K562 (cell line): Measurements from ENCODE around the gene CAST. TPM values are rescaled to one million over a fixed set of nuclear protein-coding genes. Genes with fewer than 3 reads are reported as not detected.

Source experiments
- ATAC-seq: fragments of 200-7000 bp; cut with Tn5 transposase; 3 replicates; pipeline ENCODE4 v1.9.1; 2020; ENCODE audit warnings: moderate library complexity
- BruUV-seq: library from RNA; stranded (reverse); fragments of 400-500 nt; replicated peaks from 2 replicates; lab custom pipeline; 2021; lab: Mats Ljungman, UMichigan
- CTCF ChIA-PET: fragments of 300-600 bp; formaldehyde crosslinking; extraction: SDS; loops from one replicate; lab custom pipeline; 2021; ENCODE audit warnings: low intra/inter-chr PET ratio; lab: Yijun Ruan, JAX
- POLR2A ChIA-PET: fragments of 300-600, 350-650 bp; sonication (Branson Sonifier 250); formaldehyde crosslinking; extraction: SDS; loops from one replicate; lab custom pipeline; 2021; ENCODE audit warnings: antibody characterized with exemption, inconsistent platforms; lab: Yijun Ruan, JAX
- DNase-seq, 4 experiments: peaks; one replicate each; pipeline versions ENCODE4 v3.0.0 to v3.0.0-alpha.2; 2011 to 2018; ENCODE audit warnings: low spot score in 3 of 4, mixed read lengths in 3 of 4; ENCODE audit errors: extremely low read depth in 1 of 4
- FAIRE-seq: peaks from 2 replicates; lab custom pipeline; 2011; peaks lifted over from hg19 to GRCh38; lab: Jason Lieb, UNC
- H2AFZ ChIP-seq: 2 replicates; pipeline ENCODE4 v1.6.0; 2011; ENCODE audit warnings: low read depth, low read length, control low read depth, inconsistent platforms
- H3K27ac ChIP-seq: fragments of 200-600 bp; 3 replicates; pipeline ENCODE4 v1.8.0; 2011; ENCODE audit warnings: low read depth, mild to moderate bottlenecking, control low read depth, inconsistent platforms, low read length, moderate library complexity, mixed read lengths; ENCODE audit errors: extremely low read depth
- H3K27me3 ChIP-seq, 2 experiments: fragments of 300-600 bp in 1 of 2; 2 replicates in 1 of 2; 3 replicates in 1 of 2; pipeline versions ENCODE4 v1.6.0 to v1.8.0; 2011; ENCODE audit warnings: inconsistent platforms in 2 of 2, low read length in 2 of 2, mild to moderate bottlenecking in 1 of 2, mixed read lengths in 1 of 2, moderate library complexity in 1 of 2; ENCODE audit not compliant: control insufficient read depth in 2 of 2, insufficient read depth in 2 of 2
- H3K36me3 ChIP-seq: fragments of 300-600 bp; 3 replicates; pipeline ENCODE4 v1.8.0; 2011; ENCODE audit warnings: mild to moderate bottlenecking, low read length, inconsistent platforms; ENCODE audit not compliant: control insufficient read depth, insufficient read depth
- H3K4me1 ChIP-seq, 2 experiments: fragments of 200-600 bp in 1 of 2; replicated peaks in 1 of 2; 2 replicates in 1 of 2; 3 replicates in 1 of 2; pipeline versions ENCODE4 v1.5.1 to v1.8.0; 2011; ENCODE audit warnings: inconsistent platforms in 2 of 2, low read length in 2 of 2, mild to moderate bottlenecking in 1 of 2, mixed read lengths in 1 of 2, moderate library complexity in 1 of 2; ENCODE audit not compliant: control insufficient read depth in 2 of 2, insufficient read depth in 2 of 2
- H3K4me2 ChIP-seq: 2 replicates; pipeline ENCODE4 v1.6.1; 2011; ENCODE audit warnings: low read length, control low read depth, inconsistent platforms, mixed read lengths; ENCODE audit not compliant: insufficient read depth
- H3K4me3 ChIP-seq: fragments of 200-600 bp; sonication (generic), shearing (Covaris generic); 2 replicates; pipeline ENCODE4 v1.5.1; 2016; ENCODE audit warnings: control low read depth, inconsistent platforms
- H3K79me2 ChIP-seq: fragments of 200-600 bp; 3 replicates; pipeline ENCODE4 v1.8.0; 2011; ENCODE audit warnings: low read length, inconsistent platforms; ENCODE audit not compliant: control insufficient read depth, insufficient read depth
- H3K9ac ChIP-seq, 2 experiments: 2 replicates each; pipeline versions ENCODE4 v1.6.0 to v1.6.1; 2011; ENCODE audit warnings: low read depth in 2 of 2, low read length in 2 of 2, control low read depth in 1 of 2, inconsistent platforms in 1 of 2, mild to moderate bottlenecking in 1 of 2, mixed read lengths in 1 of 2; ENCODE audit not compliant: insufficient read depth in 1 of 2
- H3K9me1 ChIP-seq: one replicate; pipeline ENCODE4 v1.6.0; 2011; ENCODE audit warnings: inconsistent platforms, mild to moderate bottlenecking, low read length, moderate library complexity; ENCODE audit not compliant: control insufficient read depth, insufficient read depth
- H3K9me3 ChIP-seq: replicated peaks from 2 replicates; pipeline ENCODE4 v1.5.1; 2011; ENCODE audit warnings: low read depth, low read length, inconsistent platforms; ENCODE audit not compliant: control insufficient read depth, insufficient read depth
- H4K20me1 ChIP-seq: replicated peaks from 2 replicates; pipeline ENCODE4 v1.6.1; 2011; ENCODE audit warnings: low read length, inconsistent platforms, mixed read lengths; ENCODE audit not compliant: control insufficient read depth, insufficient read depth
- HNRNPLL ChIP-seq: fragments of 200-400 bp; formaldehyde crosslinking; IDR thresholded peaks from 2 replicates; pipeline ENCODE4 v1.6.1; 2017; ENCODE audit warnings: low read length, low read depth, mild to moderate bottlenecking; ENCODE audit not compliant: poor library complexity, severe bottlenecking
- MTA3 ChIP-seq: fragments of 450-650 bp; formaldehyde crosslinking; IDR thresholded peaks from 2 replicates; pipeline ENCODE4 v1.6.1; 2017; ENCODE audit warnings: mild to moderate bottlenecking, borderline replicate concordance
- POU5F1 ChIP-seq: fragments of 150-350 bp; IDR thresholded peaks from 2 replicates; pipeline ENCODE4 v1.6.1; 2014; ENCODE audit warnings: borderline replicate concordance, low read length, low read depth, mild to moderate bottlenecking; ENCODE audit not compliant: partially characterized antibody
- RBM34 ChIP-seq: fragments of 200-400 bp; formaldehyde crosslinking; IDR thresholded peaks from 2 replicates; pipeline ENCODE4 v1.6.1; 2018; ENCODE audit warnings: low read length, borderline replicate concordance; ENCODE audit not compliant: insufficient read depth
- THAP7 ChIP-seq: fragments of 250-450 bp; sonication (Bioruptor Pico); IDR thresholded peaks from 2 replicates; pipeline ENCODE4 v1.5.0; 2021
- ZNF121 ChIP-seq: sonication (generic); formaldehyde crosslinking; conservative IDR thresholded peaks from 2 replicates; pipeline ENCODE4 v1.8.0; 2022; ENCODE audit warnings: missing genetic modification reagents
- whole genome bisulfite sequencing: fragments of 100-300 bp; shearing (Covaris generic); methylation state at CpG from one replicate; pipeline ENCODE4 v1.1.6; 2016; ENCODE audit warnings: low coverage, mixed read lengths; ENCODE audit not compliant: insufficient coverage; ENCODE audit errors: missing lambda C conversion rate; 5-methylcytosine and 5-hydroxymethylcytosine counted together
- in situ Hi-C: fragments of 300-500 bp; cut with MboI; formaldehyde crosslinking; loops from 4 replicates; pipeline ENCODE4 v1.15.0; 2018; ENCODE audit warnings: inconsistent platforms, mixed read lengths
- intact Hi-C: fragments of 100-400 bp; cut with micrococcal nuclease; formaldehyde crosslinking; loops from 2 replicates; pipeline ENCODE4 v1.14.2; 2022
- polyA plus RNA-seq, 8 experiments: library from polyadenylated mRNA; depleted of rRNA in 4 of 8; stranded (reverse) in 5 of 8; unstranded in 3 of 8; fragments of >200 nt; fragmentation: Nextera tagmentation in 2 of 8; fragmentation: Illumina TruSeq in 1 of 8; extraction: Ambion mirVana in 2 of 8; extraction: Trizol in 1 of 8; gene quantifications; 2 replicates each; pipeline versions ENCODE4 v1.2.1 to v1.2.3, GENCODE V29; 2011 to 2014; ENCODE audit warnings: inconsistent platforms in 1 of 8, missing spikeins in 1 of 8
- total RNA-seq, 7 experiments: library from RNA; depleted of rRNA in 6 of 7; stranded (reverse); fragments of >200 nt in 6 of 7; fragmentation: Illumina TruSeq in 2 of 7; extraction: Trizol in 2 of 7; gene quantifications; 2 replicates each; pipeline versions ENCODE4 v1.2.1 to v1.2.3, GENCODE V29; 2011 to 2021; ENCODE audit warnings: low replicate concordance in 1 of 7
- TF ChIP-seq, protein P1 (sequence below), 2 experiments: fragments of 200-800 bp in 1 of 2; sonication (Bioruptor generic) in 1 of 2; sonication (generic) in 1 of 2; formaldehyde crosslinking in 1 of 2; IDR thresholded peaks in 1 of 2; conservative IDR thresholded peaks in 1 of 2; 2 replicates each; pipeline versions ENCODE4 v1.5.0 to v1.6.1; 2016 to 2020; ENCODE audit warnings: missing compliant biosample characterization in 1 of 2, missing genetic modification characterization in 1 of 2, missing genetic modification reagents in 1 of 2

Gene CAST
- total and polyA plus RNA-seq, 9 of the 15 experiments (the other 6 are each of a cell fraction or from before 2014, with no cell fraction given): 55.5 to 136 (median 86.1) TPM

DNA sequence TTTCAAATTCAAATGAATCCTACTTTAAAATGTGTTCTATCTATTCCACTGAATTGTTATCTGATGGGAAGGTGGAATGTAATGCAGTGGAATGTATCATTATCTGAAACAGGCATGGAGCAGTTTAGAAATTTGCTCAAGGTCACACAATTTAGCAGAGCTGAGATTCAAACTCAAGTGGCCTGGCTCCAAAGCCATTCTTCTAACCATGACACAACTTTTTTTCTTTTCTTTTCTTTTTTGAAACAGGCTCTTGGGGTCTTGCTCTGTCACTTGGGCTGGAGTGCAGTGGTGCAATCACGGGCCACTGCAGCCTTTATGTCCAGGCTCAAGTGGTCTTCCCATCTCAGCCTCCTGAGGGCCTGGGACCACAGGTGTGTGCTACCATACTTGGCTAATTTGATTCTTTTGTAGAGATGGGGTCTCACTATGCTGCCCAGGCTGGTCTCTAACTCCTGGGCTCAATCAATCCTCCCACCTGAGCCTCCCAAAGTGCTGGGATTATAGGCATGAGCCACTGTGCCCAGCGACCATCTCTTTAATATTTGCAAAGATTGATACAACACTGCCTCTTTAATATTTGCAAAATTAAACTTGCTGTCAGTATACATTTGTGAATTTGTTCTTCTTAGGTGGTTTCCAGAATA is 50.0 kb downstream of the CAST start:
- Histone ChIP-seq H3K9me1 (no peaks in the 10 kb centered on the region), H3K79me2 (peaks cover 59% of the 10 kb centered on the region), H3K27me3 (no peaks in the 10 kb centered on the region), H3K4me2 (no peak overlapping the region), H3K27ac (no peak overlapping the region), H4K20me1 (no peaks in the 10 kb centered on the region), H3K36me3 (no peaks in the 10 kb centered on the region), H2AFZ (no peak overlapping the region), H3K4me3 (no peak overlapping the region), H3K4me1 (peaks cover 0 to 42% of the 10 kb centered on the region in 2 experiments; a peak in 4 of 5 replicates), H3K9ac (no peak overlapping the region), H3K9me3 (no peaks in the 10 kb centered on the region)
- TF ChIP-seq HNRNPLL (no peak), MTA3 (no peak), ZNF121 (CRISPR knock-in tag) (peak; percentile 74), POU5F1 (no peak), THAP7 (CRISPR knock-in tag) (no peak), RBM34 (no peak)
- TF ChIP-seq, protein P1, sequence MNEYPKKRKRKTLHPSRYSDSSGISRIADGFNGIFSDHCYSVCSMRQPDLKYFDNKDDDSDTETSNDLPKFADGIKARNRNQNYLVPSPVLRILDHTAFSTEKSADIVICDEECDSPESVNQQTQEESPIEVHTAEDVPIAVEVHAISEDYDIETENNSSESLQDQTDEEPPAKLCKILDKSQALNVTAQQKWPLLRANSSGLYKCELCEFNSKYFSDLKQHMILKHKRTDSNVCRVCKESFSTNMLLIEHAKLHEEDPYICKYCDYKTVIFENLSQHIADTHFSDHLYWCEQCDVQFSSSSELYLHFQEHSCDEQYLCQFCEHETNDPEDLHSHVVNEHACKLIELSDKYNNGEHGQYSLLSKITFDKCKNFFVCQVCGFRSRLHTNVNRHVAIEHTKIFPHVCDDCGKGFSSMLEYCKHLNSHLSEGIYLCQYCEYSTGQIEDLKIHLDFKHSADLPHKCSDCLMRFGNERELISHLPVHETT (CRISPR knock-in tag; conservative IDR thresholded peaks at IDR 0.05 in 1 of 2, IDR thresholded peaks at IDR 0.05 in 1 of 2): no peak
- BruUV-seq: no TSS peak
- ATAC-seq (no peak), DNase-seq (no peak), FAIRE-seq (no peak)
- ChIA-PET POLR2A (interaction anchor here (0.7 to 3.8 kb wide), 2 partner anchors 10 to 392 kb away, joined by 3 to 28 read pairs; no protein-coding TSS in a partner anchor), CTCF (no interaction called here)
- in situ Hi-C loops: no loop called here
- intact Hi-C loops: no loop called here
- WGBS: 43% methylated on average over 2 of the region's 2 CpGs
